CD4-positive, alpha-beta memory T cell (primary cell): Measurements from ENCODE around the gene ASB6. TPM values are rescaled to one million over a fixed set of nuclear protein-coding genes. Genes with fewer than 3 reads are reported as not detected.
A peak's percentile ranks its signal among the peaks of the same experiment; 100 is the strongest.

Source experiments
- CTCF ChIA-PET: fragments of 350-600 bp; sonication (Branson Sonifier 250); formaldehyde crosslinking; loops from one replicate; lab custom pipeline; 2021; ENCODE audit warnings: inconsistent platforms; ENCODE audit not compliant: partially characterized antibody; lab: Charles Lee
- POLR2A ChIA-PET: fragments of 350-600 bp; sonication (Branson Sonifier 250); formaldehyde crosslinking; loops from one replicate; lab custom pipeline; 2021; ENCODE audit not compliant: partially characterized antibody; lab: Charles Lee
- DNase-seq, 5 donors: peaks; one replicate each; pipeline versions ENCODE4 v3.0.0 to v3.0.0-alpha.2; 2020 to 2022; ENCODE audit warnings: mixed read lengths in 1 of 5
- H3K27ac ChIP-seq: one replicate; pipeline ENCODE4 v1.7.0; 2013; ENCODE audit warnings: low read depth, low read length
- H3K27me3 ChIP-seq: 2 replicates; pipeline ENCODE4 v1.7.0; 2013; ENCODE audit warnings: mild to moderate bottlenecking, low read length, moderate library complexity; ENCODE audit not compliant: insufficient read depth
- H3K36me3 ChIP-seq: 2 replicates; pipeline ENCODE4 v1.7.0; 2013; ENCODE audit warnings: mild to moderate bottlenecking, low read length, moderate library complexity; ENCODE audit not compliant: insufficient read depth
- H3K4me1 ChIP-seq: 2 replicates; pipeline ENCODE4 v1.7.0; 2013; ENCODE audit warnings: mild to moderate bottlenecking, low read length, moderate library complexity; ENCODE audit not compliant: insufficient read depth
- H3K4me3 ChIP-seq, 2 donors: one replicate each; pipeline ENCODE4 v1.7.0; 2013; ENCODE audit warnings: low read length in 2 of 2, mild to moderate bottlenecking in 1 of 2
- H3K9me3 ChIP-seq, 2 donors: one replicate each; pipeline ENCODE4 v1.7.0; 2013; ENCODE audit warnings: low read length in 2 of 2, control low read depth in 1 of 2; ENCODE audit not compliant: control insufficient read depth in 1 of 2
- H3K27ac Mint-ChIP-seq, 7 donors: one replicate each; pipeline ENCODE4 v1.8.0; 2020 to 2021; ENCODE audit warnings: mixed read lengths in 7 of 7, mild to moderate bottlenecking in 6 of 7, inconsistent platforms in 3 of 7, moderate library complexity in 3 of 7
- H3K27me3 Mint-ChIP-seq, 2 donors: one replicate each; pipeline ENCODE4 v1.8.0; 2020 to 2021; ENCODE audit warnings: mixed read lengths in 2 of 2
- H3K36me3 Mint-ChIP-seq, 2 donors: one replicate each; pipeline ENCODE4 v1.8.0; 2020 to 2021; ENCODE audit warnings: mixed read lengths in 2 of 2, inconsistent platforms in 1 of 2, mild to moderate bottlenecking in 1 of 2
- H3K4me1 Mint-ChIP-seq, 4 donors: one replicate each; pipeline ENCODE4 v1.8.0; 2020 to 2021; ENCODE audit warnings: mixed read lengths in 4 of 4, mild to moderate bottlenecking in 1 of 4
- H3K4me3 Mint-ChIP-seq, 8 donors: one replicate each; pipeline ENCODE4 v1.8.0; 2020 to 2021; ENCODE audit warnings: mixed read lengths in 8 of 8, mild to moderate bottlenecking in 7 of 8, moderate library complexity in 6 of 8, inconsistent platforms in 3 of 8
- H3K9me3 Mint-ChIP-seq, 8 donors: one replicate each; pipeline ENCODE4 v1.8.0; 2020 to 2021; ENCODE audit warnings: mixed read lengths in 8 of 8, mild to moderate bottlenecking in 5 of 8, inconsistent platforms in 3 of 8, moderate library complexity in 1 of 8
- intact Hi-C: fragments of 100-400 bp; cut with micrococcal nuclease; formaldehyde crosslinking; loops from one replicate; pipeline ENCODE4 v1.15.1; 2023
- polyA plus RNA-seq, 2 donors: library from polyadenylated mRNA; unstranded; fragments of 300-500 nt; fragmentation: Illumina TruSeq; gene quantifications; one replicate each; pipeline ENCODE4 v1.2.3, GENCODE V29; 2021
- total RNA-seq, 2 experiments: library from RNA; stranded (reverse); gene quantifications; one replicate each; pipeline ENCODE4 v1.2.3, GENCODE V29; 2021

Gene ASB6, protein sequence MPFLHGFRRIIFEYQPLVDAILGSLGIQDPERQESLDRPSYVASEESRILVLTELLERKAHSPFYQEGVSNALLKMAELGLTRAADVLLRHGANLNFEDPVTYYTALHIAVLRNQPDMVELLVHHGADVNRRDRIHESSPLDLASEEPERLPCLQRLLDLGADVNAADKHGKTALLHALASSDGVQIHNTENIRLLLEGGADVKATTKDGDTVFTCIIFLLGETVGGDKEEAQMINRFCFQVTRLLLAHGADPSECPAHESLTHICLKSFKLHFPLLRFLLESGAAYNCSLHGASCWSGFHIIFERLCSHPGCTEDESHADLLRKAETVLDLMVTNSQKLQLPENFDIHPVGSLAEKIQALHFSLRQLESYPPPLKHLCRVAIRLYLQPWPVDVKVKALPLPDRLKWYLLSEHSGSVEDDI
- total RNA-seq (10 to 100 TPM; 33.0 to 33.1 TPM), polyA plus RNA-seq (10 to 100 TPM; 17.3 to 29.7 TPM)

DNA sequence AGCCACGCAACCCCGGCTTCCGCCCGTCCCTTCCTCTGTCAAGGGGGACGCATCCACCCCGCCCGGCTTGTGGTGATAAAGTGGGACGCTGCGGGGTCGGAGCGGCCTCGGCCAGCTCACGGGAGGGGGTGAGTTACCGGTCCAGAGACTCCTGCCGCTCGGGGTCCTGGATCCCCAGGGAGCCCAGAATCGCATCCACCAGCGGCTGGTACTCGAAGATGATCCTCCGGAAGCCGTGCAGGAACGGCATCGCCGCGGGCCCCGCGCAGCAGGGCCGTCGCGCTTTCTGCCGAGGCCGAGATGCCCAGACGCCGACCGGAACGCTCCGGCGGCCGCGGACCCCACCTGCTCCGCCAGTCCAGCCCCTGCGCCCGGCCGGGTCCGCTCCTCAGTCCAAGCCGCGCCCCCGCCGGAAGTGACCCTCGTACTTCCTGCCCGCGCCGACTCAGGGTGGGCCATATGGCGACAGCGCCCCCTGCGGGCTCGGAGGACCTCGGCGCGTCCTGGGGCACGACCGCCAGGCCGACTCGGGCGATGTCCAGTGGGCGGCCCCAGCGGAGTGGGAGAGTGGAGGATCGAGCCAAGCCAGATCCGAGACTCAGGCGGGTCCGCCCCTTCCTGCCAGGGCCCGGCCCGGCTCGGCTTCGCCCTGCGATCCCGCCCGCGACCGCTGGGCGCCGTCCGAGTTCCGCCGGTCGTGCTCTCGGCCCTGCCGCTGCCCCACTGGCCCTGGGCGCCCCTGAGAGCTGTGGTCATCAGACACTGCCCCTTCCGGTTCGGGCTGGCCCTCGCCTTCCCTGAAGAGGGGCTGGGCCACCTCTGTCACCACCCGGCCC is at the start of gene ASB6:
TSS of gene ASB6 (minus strand) at position 402 of the 836 bp plus-strand sequence. CDS start at position 250, 152 bp downstream.
- Mint-ChIP-seq H3K4me3 (peak within 1 kb of the TSS; percentile 81 to 92 (median 84)), H3K9me3 (peaks cover 0 to 2% (median 0%) of the 10 kb centered on the region in 8 donors), H3K27me3 (no peaks in the 10 kb centered on the region), H3K27ac (peak within 1 kb of the TSS; percentile 85 to 94 (median 89)), H3K36me3 (peaks cover 0 to 22% of the 10 kb centered on the region in 2 donors), H3K4me1 (peaks cover 10 to 33% (median 18%) of the 10 kb centered on the region in 4 donors)
- Histone ChIP-seq H3K4me1 (peaks cover 26% of the 10 kb centered on the region), H3K9me3 (no peaks in the 10 kb centered on the region), H3K27ac (peak within 1 kb of the TSS; percentile 81), H3K4me3 (peak within 1 kb of the TSS; percentile 66 to 95), H3K27me3 (no peaks in the 10 kb centered on the region), H3K36me3 (peaks cover 24% of the 10 kb centered on the region)
- POLR2A ChIA-PET = interaction anchor here (0.9 to 5.5 kb wide), 2 partner anchors 16 to 464 kb away, joined by 5 to 55 read pairs; partner anchors contain the start of genes IER5L and NTMT1
- CTCF ChIA-PET = interaction anchor here (0.8 to 7.7 kb wide), 5 partner anchors 17 to 510 kb away, joined by 3 to 75 read pairs (median 3); partner anchors contain the start of gene NTMT1
- intact Hi-C loops = loop anchor here (1.0 kb wide), 2 partner anchors 16 to 141 kb away; partner anchors contain the start of gene NTMT1
- peak; percentile 86 to 92 (median 87) for DNase-seq

DNA sequence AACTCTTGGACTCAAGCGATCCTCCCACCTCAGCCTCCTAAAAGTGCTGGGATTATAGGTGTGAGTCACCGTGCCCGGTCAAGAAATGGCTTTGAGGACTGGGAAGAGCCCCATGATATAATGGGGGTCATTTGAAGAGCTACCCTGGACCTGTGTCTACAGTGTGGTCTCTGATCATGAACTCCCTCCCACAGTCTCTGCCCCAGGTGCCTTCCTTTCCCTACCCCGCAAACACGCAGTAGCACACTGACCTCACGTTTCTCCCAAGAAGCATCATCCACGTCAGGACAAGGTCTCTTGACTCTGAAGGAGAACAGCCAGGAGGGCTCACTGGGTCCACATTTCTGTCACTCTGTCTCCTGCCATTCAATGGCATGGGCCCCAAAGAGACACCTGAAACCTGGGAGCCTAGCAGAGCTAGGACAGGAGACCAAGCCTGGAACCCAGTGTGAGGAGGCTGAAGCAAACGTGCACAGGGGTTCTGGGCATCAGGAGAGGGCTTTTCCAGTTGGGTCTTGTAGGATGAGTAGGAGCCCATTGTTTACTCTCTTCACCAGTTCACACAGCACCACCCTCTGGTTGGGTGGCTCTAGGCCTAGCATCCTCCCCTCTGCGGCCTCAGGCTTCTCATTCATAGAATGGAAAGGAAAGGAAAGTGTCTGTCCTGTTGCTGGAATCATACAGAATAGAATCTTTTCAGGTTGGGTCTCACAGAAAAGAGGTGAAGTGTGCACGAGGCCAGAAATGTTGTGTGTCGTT is 46.5 kb upstream of the ASB6 start:
- intact Hi-C loops = no loop called here
- ChIA-PET POLR2A (no interaction called here), CTCF (no interaction called here)
- Histone ChIP-seq H3K4me3 (no peak overlapping the region), H3K27ac (no peak overlapping the region), H3K36me3 (no peaks in the 10 kb centered on the region), H3K9me3 (no peaks in the 10 kb centered on the region), H3K4me1 (no peaks in the 10 kb centered on the region), H3K27me3 (no peaks in the 10 kb centered on the region)
- no peaks in the 10 kb centered on the region for H3K36me3 Mint-ChIP-seq
- peaks cover 2% of the 10 kb centered on the region in 2 donors for H3K27me3 Mint-ChIP-seq
- H3K4me3 Mint-ChIP-seq = no peak overlapping the region
- DNase-seq = no peak
- no peaks in the 10 kb centered on the region for H3K9me3 Mint-ChIP-seq
- no peak overlapping the region for H3K27ac Mint-ChIP-seq
- no peaks in the 10 kb centered on the region for H3K4me1 Mint-ChIP-seq

DNA sequence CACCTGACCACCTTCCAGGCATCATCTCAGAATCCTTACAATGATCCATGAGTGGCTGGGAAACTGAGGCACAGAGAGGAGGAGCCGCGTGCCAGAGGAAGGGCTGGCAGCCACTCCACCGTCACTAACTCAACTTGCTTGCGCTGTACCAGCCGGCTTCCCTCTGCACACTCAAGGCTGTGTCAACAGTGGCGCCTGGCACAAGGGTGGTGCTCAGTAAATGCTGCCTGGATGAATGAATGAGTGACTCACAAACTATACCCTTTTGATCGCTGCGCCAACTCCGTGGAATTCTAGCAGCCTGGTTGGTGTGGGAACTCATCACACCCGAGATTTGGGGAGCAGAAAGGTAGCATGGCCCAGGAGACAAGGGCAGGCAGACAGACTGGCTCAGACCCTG is 45.4 kb upstream of the ASB6 start:
- no peak for DNase-seq
- no peaks in the 10 kb centered on the region for H3K4me1 ChIP-seq
- intact Hi-C loops = no loop called here
- no peak overlapping the region for H3K27ac ChIP-seq
- no peaks in the 10 kb centered on the region for H3K27me3 ChIP-seq
- no peaks in the 10 kb centered on the region for H3K9me3 ChIP-seq
- CTCF ChIA-PET = no interaction called here
- Mint-ChIP-seq H3K4me3 (no peak overlapping the region), H3K4me1 (no peaks in the 10 kb centered on the region), H3K27ac (no peak overlapping the region), H3K27me3 (no peaks in the 10 kb centered on the region), H3K9me3 (no peaks in the 10 kb centered on the region), H3K36me3 (no peaks in the 10 kb centered on the region)
- POLR2A ChIA-PET = no interaction called here
- H3K36me3 ChIP-seq = no peaks in the 10 kb centered on the region
- no peak overlapping the region for H3K4me3 ChIP-seq

DNA sequence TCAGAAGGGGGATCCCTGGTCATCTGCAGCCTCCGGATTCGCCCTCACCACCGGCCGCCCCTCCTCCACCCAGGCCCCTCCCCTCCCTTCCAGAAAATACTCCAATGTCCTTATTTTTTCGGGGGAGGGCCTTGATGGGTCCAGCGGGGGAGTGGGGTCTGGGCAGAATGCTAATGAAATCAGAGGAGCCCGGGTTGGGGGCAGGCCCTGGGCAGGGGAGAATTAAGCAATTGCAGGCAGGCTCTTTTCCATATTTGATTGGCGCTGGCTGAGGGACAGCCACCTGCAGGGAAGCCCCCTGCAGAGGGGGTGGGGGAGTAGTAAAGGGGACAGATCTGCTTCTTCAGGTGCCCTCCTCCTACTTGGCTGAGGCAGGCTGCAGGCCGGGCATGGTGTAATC is 44.8 kb upstream of the ASB6 start:
- no peak overlapping the region for H3K27ac ChIP-seq
- H3K4me1 Mint-ChIP-seq = no peaks in the 10 kb centered on the region
- no peaks in the 10 kb centered on the region for H3K36me3 ChIP-seq
- H3K36me3 Mint-ChIP-seq = no peaks in the 10 kb centered on the region
- H3K27me3 ChIP-seq = no peaks in the 10 kb centered on the region
- peaks cover 0 to 3% of the 10 kb centered on the region in 2 donors for H3K27me3 Mint-ChIP-seq
- intact Hi-C loops = no loop called here
- CTCF ChIA-PET = no interaction called here
- no peaks in the 10 kb centered on the region for H3K9me3 ChIP-seq
- no peaks in the 10 kb centered on the region for H3K9me3 Mint-ChIP-seq
- H3K4me1 ChIP-seq = no peaks in the 10 kb centered on the region
- no peak overlapping the region for H3K4me3 ChIP-seq
- no peak overlapping the region for H3K4me3 Mint-ChIP-seq
- no peak for DNase-seq
- H3K27ac Mint-ChIP-seq = no peak overlapping the region
- POLR2A ChIA-PET = no interaction called here

DNA sequence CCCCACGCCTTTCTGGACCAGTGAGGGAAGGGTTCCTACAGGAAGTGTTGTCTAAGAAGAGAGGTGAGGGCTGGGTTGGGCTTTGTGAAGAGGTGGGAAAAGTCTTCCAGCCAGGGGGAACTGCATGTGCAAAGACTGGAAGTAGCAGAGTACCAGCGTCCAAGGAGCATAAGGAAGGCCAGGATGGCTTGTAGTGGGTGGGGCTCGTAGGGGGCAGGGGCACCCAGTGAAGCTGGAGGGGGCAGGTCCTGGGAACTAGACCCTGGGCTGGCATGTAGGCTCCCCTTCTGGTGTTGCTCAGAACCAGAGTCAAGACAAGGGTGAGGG is 43.9 kb upstream of the ASB6 start:
- H3K36me3 ChIP-seq = no peaks in the 10 kb centered on the region

DNA sequence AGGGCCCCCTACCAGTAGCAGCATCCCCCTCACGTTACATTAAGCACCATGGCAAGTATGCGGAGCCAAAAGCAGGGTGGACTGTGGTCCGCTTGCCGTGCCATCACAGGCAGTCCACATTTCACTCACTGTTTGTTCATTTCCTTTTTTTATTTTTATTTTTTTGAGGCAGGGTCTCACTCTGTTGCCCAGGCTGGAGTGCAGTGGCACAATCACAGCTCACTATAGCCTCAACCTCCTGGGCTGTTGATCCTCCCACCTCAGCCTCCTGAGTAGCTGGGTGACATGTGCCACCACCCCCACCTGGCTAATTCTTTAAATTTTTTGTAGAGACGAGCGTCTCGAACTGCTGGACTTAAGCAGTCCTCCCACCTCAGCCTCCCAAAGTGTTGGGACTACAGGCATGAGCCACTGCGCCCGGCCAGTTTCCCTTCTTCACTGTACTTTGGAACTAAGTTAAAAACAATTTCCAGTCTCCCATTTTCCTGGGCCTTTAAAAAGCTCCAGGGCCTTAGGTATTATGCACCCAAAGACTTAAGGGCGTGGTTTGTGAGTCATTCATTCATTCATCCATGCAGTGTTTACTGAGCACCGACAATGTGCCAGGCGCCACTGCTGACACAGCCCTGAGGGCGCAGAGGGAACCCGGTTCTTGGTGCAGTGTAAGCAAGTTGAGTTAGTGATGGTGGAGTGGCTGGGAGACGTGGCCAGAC is 43.4 kb upstream of the ASB6 start:
- Mint-ChIP-seq H3K27me3 (peaks cover 4 to 7% of the 10 kb centered on the region in 2 donors), H3K9me3 (no peaks in the 10 kb centered on the region), H3K36me3 (no peaks in the 10 kb centered on the region), H3K4me3 (no peak overlapping the region), H3K4me1 (no peaks in the 10 kb centered on the region), H3K27ac (peak overlapping the region in 1 of 7 donors; percentile 17)
- H3K27me3 ChIP-seq = no peaks in the 10 kb centered on the region
- DNase-seq = no peak
- ChIA-PET CTCF (no interaction called here), POLR2A (no interaction called here)
- no peaks in the 10 kb centered on the region for H3K4me1 ChIP-seq
- no peaks in the 10 kb centered on the region for H3K9me3 ChIP-seq
- intact Hi-C loops = no loop called here
- H3K4me3 ChIP-seq = no peak overlapping the region
- H3K27ac ChIP-seq = no peak overlapping the region
- no peaks in the 10 kb centered on the region for H3K36me3 ChIP-seq

More for the DNA sequence above, 43.9 kb upstream of the ASB6 start:
- Histone ChIP-seq H3K27ac (no peak overlapping the region), H3K4me1 (no peaks in the 10 kb centered on the region), H3K4me3 (no peak overlapping the region), H3K27me3 (no peaks in the 10 kb centered on the region), H3K9me3 (no peaks in the 10 kb centered on the region)
- Mint-ChIP-seq H3K4me3 (no peak overlapping the region), H3K27me3 (peaks cover under 1 to 3% of the 10 kb centered on the region in 2 donors), H3K36me3 (no peaks in the 10 kb centered on the region), H3K9me3 (no peaks in the 10 kb centered on the region), H3K27ac (peak overlapping the region in 1 of 7 donors; percentile 17), H3K4me1 (no peaks in the 10 kb centered on the region)
- POLR2A ChIA-PET = no interaction called here
- no peak for DNase-seq
- CTCF ChIA-PET = no interaction called here
- intact Hi-C loops = no loop called here
